ENCODE results near the gene DEFB128.

The DEFB128 gene

GRCh38 chr20:157154-157553 is 32.4 kb downstream of the DEFB128 start, which contains the start of gene DEFB127:
DEFB127 (plus strand) TSS chr20:157454; CDS start chr20:157545, 91 bp downstream.
- DNase-seq (ENCODE audit: extremely low read depth in 1 of 2, low read depth in 1 of 2) = no peak

- no peak for DNase-seq (ENCODE audit: extremely low read depth in 1 of 2, low read depth in 1 of 2)
Measured at GRCh38 chr20:152131-152530, 37.4 kb downstream of the DEFB128 start.

GRCh38 chr20:145877-146276 is 43.6 kb downstream of the DEFB128 start:
- DNase-seq (ENCODE audit: extremely low read depth in 1 of 2, low read depth in 1 of 2) = no peak

GRCh38 chr20:142290-142689 is 47.2 kb downstream of the DEFB128 start, which contains the start of gene DEFB126:
DEFB126 (plus strand) TSS chr20:142590; CDS start chr20:142629, 39 bp downstream.
- no peak for DNase-seq (ENCODE audit: extremely low read depth in 1 of 2, low read depth in 1 of 2)

Data from stimulated activated CD8-positive, alpha-beta memory T cell treated with anti-CD3 and anti-CD28 coated beads, Interleukin-7, amount 100 ng/mL, for 48 hours (primary cell).